ENCODE results near the gene MAB21L4.

MAB21L4 gene

DNA sequence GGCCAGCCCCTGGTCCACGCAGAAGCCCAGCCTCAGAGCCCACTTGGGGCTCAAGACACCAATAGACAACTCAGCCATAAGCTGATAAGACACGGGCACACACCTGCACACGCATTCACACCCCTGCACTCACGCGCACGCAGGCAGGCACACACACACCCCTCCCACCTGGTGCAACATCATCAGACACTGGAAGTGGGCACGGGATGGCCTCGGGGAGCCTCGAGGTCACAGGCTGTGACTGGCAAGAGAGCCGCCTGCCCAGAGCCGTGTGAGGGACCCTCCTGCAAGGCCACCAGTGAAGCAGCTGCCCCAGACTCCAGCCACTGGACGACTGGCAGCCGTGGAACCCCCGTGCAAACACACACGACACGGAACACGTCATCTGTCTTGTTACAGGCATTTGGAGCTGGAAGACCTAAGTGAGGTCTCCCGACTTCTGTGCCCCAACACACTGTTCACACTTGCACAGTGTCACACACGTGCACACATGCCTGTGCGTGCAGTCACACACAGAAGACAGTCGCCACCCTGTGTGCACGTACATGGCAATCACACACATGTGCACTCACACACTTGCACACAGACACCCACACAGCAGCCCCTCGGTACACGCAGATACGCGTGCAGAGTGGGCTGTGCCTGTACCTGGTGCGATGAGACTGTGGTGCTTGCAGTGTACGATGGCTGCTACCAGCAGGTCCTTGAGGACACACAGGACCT, 959 bp downstream of the MAB21L4 start:
- no peak for DNase-seq (ENCODE audit: low read depth in 2 of 2)

DNA sequence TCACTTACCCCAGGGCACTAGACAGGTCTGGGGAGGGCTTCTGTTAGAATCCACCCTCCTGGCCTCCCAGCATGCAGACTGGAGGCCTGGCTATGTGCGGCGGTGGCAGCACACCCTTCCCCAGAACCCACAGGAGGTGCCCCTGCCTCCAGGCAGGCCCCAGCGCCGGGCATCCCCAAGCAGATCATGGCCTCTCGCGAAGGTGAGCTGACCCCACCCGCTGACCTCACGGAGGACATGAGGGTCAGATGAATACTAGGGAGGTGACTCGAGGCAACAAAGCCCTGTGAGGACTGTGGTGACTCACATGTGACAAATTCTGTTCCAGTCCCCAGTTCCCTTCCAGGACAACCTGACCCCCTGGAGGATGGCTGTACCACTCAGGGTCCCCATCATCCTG, 1.9 kb downstream of the MAB21L4 start:
- DNase-seq (ENCODE audit: low read depth in 2 of 2), result no peak

DNA sequence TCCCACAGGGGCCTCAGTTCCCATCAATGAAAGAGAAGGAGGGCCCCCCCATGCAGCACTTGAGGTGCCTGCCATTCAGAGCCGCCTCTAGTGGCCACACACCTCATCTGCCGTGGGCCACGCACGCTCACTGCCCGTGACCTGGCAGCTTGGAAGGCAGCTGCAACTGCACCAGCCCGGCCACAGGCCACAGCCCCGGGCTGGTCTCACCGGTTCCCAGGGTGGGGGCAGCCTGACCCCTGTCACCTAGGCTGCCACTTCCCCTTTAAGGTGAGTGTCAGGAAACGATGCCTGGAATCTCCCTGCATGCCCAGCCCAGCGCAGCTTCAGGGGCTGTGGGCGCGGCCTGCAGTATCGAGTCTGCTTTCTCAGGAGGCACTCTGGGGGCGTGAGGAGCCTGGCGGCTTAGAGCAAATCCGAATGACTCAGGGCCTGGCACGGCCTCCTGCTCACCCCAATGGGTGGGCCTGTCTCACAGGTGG, 2.6 kb downstream of the MAB21L4 start:
- peak in 1 of 2 donors; percentile 64 for DNase-seq (ENCODE audit: low read depth in 2 of 2)

DNA sequence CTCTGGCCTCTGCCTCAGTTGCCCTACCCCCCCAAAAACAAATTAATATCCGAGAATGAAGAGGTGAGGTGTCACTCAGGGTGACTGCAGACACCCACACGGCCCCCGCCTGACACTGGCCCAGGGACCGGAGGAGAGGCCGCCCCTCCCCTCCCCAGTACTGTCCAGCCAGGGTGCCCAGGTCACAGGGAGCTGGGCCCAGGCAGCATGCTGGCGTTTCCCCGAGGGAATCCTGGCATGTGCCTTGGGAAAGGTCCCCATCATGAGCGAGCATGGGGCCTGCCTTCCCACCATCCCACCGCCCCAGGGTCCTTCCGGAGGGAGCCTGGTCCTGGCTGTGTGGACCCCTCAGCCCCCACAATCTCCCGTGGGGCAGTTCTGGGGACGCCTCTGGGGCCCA, 3.0 kb downstream of the MAB21L4 start:
- no peak for DNase-seq (ENCODE audit: low read depth in 2 of 2)

DNA sequence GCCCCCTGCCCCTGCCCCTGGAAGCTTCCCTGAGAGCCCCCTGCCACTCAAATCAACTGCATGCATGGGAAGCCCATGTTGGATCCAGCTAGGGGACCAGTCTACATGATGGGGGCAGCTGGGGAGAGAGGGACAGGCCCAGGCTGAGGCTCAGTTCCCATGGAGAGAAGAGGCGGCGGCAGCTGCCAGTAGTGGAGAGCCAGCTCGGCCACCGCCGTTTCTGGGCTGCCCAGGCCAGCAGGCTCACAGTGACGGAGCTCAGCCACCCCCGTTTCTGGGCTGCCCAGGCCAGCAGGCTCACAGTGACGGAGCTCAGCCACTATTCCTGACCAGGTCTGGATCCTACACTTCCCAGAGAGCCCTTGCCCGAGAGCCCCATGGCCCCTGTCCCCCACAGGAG, 3.6 kb downstream of the MAB21L4 start:
- DNase-seq (ENCODE audit: low read depth in 2 of 2), result no peak

DNA sequence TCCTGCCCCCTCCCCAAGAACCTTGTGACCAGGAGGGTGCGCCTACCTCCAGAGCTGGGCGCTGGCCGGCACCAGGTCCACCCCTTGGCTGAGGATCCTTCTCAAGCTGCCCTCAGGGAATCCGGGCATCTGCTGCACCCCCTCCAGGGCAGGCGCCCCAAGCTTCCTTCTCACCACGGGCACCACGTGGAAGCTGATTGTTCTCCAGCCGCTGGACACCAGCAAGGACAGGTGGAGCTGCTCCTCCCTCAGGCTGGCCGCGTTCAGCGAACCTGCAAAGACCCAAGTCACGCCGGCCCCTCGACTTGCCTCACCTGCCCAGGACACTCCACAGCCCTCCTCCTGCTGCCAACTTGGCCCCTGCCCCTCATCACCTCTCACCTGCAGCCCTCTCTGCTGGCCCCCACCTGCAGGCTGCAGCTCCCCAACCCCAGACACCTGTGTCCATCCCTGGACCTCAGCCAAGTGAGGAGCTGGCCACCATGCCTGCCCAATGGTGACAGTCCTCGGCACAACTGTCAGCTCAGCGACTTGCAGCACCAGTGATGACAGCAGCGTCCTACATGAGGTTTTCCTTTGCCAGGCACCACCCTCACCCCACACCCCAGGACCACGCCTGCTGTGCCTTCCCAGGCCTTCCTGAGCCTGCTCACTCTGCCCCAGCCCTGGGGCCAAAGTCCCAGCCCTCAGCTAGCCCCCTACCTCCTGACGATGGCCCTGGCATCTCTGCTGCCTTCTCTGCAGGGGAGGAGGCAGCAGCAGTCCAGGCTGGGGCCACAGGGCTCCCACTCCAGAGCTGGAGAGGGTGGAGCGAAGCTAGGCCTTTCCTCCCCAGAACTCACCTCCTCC, 4.2 kb downstream of the MAB21L4 start:
- no peak for DNase-seq (ENCODE audit: low read depth in 2 of 2)

DNA sequence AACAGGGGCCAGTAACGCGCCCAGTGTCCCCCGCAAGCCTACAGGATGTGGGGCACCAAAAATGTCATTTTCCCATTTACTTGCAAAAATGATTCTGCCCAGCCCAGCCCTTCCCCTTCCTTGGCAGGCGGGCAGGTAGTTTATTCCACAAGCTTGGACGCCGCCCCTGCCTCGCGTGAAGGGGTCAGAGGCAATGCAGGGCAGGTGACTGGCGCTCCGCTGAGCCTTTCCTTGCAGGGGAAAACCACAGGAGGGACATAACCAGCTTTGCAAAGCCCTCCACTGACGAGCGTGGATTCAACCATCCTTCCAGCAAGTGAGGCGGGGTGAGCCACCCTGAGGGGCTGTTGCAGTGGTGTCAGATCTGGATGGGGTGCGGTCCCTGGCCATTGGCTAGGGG, 5.3 kb downstream of the MAB21L4 start:
- DNase-seq (ENCODE audit: low read depth in 2 of 2), result no peak

DNA sequence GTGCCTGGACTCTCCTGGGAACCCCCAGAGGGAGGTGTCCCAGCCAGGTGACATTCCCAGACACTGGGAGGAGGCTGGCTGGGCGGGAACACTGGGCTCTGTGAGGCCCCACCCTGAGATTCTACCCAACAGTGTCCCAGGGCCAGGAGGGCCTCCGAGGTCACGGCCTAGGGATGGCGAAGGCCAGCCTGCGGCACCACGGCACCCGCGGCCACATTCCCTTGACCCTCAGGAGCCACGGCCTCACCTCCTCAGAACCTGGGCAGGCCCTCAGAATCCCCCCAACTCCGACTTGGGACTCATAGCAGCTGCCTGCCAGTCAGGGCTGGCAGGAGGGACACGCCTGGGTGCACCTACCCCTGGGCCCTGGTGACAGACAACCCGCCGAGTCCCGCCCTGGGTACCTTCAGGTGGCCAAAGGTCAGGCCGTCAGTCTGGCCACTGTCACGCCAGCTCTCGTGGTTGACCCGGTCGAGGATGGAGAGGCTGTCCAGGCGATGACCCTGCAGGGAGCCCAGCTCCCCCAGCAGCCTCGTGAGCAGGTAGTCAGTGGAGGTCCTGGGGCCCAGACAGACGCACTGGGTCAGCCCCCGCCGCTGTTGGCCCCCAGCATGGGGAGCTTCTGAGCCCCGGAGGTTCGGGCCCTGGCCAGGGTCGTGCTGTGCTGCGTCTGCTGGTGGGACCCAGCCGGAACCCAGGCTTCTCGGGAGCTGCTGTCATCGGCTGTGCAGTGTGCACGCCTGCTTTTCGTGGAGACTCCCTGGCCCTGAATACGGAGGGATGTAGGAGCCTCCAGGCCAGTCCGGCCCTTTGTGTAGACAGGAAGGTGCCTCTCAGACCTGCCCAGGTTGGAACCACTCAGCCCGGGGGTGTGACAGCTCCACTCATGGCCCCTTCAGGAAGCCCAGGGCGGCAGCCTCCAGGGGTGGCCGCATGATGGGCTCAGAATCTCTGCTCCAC, 6.1 kb downstream of the MAB21L4 start:
- no peak for DNase-seq (ENCODE audit: low read depth in 2 of 2)

DNA sequence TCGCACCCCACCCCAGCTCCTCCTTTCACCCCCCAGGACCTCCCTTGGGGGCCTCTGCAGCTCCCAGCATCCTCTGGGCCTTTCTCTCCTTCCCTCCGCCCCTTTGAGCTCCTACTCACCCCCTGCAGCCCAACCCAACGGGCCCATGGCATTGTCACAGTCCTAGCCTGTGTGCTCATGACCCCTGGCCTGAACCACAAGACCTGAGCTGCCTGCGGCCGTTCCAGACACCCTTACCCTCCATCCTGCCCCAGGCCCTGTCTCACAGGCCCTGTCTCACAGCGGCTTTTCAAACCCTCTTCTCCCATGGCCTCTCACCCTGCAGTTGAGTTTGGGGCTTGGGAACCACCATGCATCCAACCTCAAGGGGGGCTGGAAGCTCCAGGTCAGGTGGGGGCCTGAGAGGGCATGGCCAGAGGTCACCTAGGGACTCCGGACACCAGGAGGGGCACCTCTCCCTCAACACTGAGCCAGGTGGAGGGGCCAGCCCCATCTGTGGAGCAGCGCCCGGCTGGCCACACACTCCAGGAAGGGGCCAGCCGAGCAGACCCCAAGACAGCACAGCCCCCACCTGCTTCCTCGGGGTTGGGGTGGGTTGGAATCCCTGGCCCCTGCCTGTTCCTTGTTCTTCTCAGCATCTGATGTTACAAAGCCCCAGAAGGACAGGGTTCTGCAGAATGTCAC, 6.9 kb downstream of the MAB21L4 start:
- DNase-seq (ENCODE audit: low read depth in 2 of 2), result no peak

DNA sequence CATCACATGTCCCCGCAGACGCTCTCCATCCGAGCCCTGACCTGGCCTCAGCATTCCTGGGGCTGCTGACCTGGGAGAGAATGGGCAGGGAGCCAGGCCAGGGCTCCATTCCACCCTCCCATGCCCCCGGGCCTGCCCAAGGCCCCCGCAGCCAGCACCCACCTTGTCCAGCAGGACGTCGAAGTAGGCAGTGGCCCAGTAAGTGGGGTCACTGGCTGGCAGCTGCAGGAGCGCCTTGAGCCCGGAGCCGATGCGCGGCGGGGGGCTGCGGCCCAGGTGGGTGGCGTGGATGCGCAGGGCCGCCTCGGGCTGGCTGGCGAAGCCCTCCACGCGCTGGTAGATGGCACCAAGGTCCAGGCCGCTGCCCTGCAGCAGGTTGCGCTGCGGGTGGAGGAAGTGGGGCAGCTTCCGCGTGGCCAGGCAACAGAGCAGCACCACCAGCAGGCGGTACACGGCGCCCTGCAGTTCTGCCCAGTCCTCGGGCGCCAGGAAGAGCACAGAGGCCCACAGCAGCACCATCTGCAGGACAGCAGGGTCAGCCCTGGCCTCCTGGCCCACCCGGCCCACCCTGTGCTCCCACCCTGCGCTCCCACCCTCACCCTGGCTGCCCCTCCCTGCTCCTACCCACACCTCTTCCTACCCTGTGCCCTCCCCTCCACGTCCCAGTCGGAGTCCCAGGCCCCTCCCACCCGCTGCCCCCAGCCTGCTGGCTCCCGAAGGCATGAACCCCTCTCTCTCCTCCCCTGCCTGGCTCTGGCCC, 7.6 kb downstream of the MAB21L4 start:
- DNase-seq (ENCODE audit: low read depth in 2 of 2), result no peak

DNA sequence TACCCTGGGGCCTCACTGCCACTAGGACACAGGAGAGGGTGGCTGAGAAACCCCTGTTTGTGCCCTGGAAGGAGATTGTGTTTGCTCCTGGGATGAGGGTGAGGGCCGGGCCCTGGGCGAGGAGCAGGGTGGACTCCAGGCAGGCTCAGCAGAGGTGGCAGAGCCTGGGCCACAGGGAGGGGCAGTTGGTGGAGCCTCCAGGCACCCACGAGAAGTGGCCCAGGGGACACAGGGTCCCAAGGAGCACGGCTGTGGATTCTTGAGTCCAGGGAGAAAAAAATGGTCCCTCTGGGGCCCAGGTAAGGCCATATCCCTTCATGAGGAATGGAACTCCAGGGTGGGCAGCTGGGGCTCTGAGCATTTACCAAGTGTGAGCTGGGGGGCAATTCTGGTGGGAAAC, 8.3 kb downstream of the MAB21L4 start:
- DNase-seq (ENCODE audit: low read depth in 2 of 2), result no peak

DNA sequence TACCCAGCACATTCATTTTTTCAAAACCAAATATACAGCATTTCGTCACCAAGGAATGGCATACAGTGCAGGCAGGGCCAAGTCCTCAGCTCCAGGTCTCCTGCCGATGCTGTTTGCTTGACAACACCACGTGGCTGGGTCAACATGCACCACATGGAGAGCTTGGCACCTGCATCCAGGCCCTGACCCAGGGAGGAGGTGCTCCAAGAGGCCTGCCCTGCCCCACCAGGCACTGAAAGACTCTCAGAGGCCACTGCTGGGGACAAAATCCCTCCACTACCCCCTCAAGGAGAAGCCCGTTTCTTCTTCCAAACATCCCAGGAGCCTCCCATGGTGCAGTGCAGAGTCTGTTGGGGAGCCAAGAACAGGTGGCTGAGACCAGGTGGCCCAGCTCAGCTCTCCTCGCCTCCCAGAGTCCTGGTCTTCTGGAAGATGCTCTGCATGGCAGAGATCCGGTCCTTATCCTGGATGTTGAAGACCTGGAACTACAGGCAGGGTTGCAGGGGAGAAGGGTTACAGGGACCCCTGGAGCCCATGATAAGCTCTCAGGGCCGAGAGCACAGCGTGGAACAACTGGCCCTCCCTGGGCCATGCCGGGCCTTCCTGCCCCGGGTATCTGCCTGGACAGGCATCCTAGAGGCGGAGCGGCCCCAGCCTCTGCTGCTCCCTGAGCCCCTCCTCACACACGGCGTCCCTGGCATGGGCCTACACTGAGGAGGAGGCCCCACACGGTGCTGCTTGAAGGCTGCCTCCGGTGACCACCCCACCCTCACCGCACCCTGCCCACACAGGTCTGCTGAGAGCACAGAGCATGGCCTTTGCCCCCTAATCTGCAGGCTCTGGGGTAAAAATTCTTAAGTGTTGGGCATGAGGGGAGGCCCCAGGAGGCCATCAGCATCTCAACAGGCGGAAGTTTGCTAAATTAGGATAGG, 9.0 kb downstream of the MAB21L4 start:
- DNase-seq (ENCODE audit: low read depth in 2 of 2), result no peak

DNA sequence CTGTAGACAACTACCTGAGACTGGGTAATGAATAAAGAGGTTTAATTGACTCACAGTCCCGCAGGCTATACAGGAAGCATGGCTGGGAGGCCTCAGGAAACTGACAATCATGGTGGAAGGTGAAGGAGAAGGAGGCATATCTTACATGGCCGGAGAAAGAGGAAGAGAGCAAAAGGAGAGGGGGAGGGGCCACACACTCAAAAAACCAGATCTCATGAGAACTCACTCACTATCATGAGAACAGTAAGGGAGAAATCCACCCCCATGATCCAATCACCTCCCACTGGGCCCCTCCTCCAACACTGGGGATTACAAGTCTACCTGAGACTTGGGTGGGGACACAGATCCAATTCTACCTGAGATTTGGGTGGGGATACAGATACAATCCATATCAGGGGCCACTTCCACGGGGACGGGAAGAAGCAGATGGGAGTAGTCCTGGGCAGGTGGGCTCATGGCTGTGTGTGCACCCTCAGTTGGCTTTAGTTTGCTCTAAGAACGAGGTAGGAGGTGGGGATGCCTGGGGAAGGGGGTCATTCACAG, 9.9 kb downstream of the MAB21L4 start:
- DNase-seq (ENCODE audit: low read depth in 2 of 2), result no peak

DNA sequence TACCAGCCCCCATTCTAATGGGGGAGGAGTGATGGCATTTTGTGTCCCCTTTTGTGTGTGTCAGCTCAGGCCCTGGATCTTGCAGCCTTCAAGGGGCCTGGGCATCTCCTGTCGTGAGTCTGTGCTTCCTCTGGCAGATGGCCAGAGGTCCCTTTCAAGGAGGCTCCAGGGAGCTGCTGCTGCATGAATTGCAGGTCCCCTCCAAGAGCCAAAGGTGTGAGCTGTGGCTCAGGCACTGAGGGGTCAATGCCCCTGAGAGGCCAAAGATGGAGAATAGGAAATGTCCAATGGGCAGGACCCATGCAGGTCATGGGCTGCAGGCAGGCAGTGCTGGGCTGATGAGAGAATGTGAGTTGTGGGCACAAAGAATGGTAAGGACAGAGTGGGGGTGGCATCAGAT, 10.4 kb downstream of the MAB21L4 start:
- no peak for DNase-seq (ENCODE audit: low read depth in 2 of 2)

DNA sequence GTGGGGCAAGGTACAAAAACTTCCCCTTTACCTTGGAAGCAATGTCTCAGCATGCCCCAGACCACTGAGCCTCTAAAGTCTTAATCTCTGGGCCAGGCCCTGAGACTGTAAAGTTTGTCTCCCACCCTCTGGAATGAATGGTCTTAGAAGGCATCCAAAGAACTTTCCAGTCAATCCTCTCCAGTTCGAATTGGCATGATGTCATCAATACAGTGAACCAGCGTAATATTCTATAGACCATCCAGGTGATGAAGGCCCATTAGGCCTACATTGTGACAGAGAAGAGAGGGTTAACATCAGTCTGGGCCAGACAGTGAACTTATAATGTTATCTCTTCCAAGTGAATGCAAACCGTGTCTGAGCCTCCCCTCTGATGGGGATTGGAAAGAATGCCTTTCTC, 11.2 kb downstream of the MAB21L4 start:
- no peak for DNase-seq (ENCODE audit: low read depth in 2 of 2)

DNA sequence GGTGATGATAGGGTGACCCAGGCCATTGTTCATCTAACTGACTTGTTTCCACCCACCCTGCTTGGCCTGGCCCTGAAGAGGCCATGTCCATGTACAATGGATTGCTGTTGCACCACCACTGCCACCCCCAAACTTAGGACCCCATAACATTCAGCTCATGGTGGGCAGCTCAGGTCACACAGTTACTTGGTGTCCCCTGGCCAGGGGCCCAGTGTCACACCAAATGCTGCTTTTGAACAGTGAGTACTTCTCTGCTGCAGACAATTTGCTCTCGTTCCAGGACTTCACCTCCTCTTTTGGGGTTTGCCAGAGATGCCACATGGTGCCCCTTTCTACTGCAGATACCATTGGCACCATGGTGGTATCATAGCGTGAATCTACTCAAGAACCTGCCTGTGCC, 11.7 kb downstream of the MAB21L4 start:
- DNase-seq (ENCODE audit: low read depth in 2 of 2), result no peak

DNA sequence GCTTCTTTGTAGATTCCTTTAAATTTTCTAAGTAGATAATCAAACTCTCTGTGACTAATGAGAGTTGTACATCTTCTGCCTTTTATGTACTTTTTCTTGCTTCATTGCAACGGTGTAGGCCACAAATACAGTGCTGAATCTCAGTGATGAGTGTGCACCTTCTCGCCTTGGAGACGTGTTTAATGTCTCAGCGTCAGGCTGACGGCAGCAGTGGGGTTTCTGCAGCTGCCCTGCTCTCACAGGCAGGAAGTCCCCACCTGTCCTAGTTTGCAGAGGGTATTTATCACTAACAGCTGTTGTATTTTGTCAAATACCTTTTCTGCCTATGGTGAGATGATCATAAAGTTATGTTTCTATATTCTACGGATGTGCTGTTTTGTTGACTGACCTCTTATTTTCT, 14.0 kb downstream of the MAB21L4 start:
- DNase-seq (ENCODE audit: low read depth in 2 of 2), result no peak

DNA sequence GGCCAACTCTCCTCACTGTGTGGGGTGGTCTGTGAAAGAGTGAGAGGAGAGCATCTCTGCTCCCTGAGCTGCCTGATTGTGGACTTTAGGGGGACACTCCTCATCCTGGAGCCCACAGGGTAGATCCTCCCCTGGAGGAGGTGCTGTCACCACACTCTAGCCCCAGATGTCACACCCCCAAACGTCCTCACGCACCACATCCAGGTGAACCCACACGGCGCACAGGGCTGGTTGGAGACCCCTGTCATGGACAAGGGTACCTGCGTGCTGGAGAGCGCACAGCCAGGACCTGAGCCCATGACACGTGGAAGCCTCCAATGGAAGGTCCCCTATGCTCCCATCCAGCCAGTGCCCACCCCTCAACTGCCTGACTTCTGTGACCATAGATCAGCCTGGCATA, 16.9 kb downstream of the MAB21L4 start:
- DNase-seq (ENCODE audit: low read depth in 2 of 2), result no peak

DNA sequence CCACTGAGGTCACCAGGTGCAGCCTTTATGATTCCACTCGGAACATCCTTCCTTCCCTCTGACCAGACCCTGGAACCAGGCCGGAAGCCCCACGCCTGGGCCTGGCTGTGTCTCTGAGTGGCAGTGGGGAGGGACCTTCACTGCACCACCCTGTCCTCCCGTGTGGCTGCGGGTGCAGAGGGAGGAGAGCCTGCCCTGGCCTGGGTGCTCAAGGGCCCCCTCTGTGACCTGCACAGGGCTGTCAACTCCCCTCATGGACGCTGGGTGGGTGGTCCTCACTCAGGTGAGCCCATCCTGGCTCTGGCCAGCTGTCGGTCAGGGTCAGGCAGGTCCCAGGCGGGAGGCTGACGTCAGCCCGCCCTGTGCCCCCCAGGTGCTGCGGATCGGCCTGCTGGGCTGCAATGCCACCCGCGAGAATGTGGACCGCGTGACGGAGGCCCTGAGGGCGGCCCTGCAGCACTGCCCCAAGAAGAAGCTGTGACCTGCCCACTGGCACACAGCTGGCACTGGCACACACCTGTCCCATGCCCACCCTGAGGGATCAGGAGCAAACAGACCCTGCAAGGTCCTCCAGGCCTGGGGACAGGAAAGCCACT, 17.5 kb downstream of the MAB21L4 start:
- DNase-seq (ENCODE audit: low read depth in 2 of 2), result no peak

Measured in stimulated activated CD4-positive, alpha-beta T cell treated with anti-CD3 and anti-CD28 coated beads, Interleukin-15, amount 100 ng/mL, for 48 hours (primary cell).